Activated T-helper 1 cell treated with Interleukin-2 at 50 U/mL for 16 hours (primary cell): ENCODE data around the gene IL1R2.

Source experiments
- DNase-seq: peaks from one replicate; pipeline ENCODE4 v3.0.0-alpha.2; 2020; ENCODE audit warnings: low read depth

The IL1R2 gene

DNA sequence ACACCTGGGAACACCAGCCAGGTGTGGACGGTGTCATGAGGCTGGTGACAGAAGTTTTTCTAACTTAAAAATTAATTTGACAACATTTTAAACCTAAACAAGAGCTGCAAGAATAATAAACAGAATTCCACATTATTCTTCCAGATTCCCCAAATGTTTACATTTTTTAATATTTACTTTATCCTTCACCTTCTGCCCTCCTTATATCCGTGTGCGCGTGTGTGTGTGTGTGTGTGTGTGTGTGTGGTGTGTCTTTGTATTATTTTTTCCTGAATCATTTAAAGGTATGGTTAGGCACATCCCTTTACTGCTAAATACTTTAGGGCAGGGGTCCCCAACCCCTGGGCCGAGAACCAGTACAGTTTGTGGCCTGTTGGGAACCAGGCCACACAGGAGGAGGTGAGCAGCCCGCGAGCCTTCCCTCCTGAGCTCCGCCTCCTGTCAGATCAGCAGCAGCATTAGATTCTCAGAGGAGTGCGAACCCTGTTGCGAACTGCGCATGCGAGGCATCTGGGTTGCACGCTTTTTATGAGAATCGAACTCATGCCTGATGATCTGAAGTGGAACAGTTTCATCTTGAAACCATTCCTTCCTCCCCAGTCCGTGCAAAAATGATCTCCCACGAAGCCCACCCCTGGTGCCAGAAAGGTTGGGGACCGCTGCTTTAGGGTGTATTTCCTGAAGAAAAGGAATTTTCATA lies 16.4 kb upstream of the IL1R2 start:
- no peak for DNase-seq

DNA sequence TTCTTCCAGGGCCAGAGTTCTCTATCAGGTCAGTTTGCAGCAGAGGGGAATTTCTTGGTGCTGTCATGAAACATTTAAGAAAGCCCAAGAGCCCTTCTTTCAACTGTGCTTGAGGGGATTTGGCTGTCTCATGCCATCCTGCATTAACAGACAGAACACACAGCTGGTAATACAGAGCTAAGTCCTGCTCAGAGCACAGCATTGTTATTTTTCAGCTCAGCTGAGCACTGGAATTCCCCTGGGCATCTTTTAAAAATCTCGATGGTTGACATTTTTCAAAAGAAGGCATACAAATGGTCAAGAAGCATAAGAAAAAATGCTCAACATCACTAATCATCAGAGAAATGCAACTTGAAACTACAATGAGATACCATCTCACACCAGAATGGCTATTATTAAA lies 14.9 kb upstream of the IL1R2 start:
- no peak for DNase-seq

DNA sequence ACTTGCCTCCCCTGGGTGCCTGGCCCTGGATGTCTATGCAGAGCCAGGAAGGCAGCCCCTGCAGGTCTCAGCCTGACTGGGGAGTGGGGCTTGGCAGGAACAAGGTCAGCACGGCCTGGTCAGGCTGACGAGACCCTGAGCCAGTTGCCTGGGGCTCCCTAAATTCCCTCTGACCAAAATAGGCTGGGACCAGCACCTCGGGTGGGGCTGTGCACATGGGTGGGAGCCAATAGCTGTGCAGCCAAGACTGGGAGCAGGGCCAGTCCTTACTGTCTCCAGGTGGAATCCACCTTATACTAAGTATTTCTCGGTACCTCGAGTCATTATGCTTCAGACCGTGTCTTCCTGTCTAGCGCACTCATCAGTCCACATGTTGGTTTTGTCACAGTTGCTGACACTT lies 11.4 kb upstream of the IL1R2 start:
- no peak for DNase-seq

GRCh38 chr2:101981066-101981465 lies 10.7 kb upstream of the IL1R2 start:
- no peak for DNase-seq

DNA sequence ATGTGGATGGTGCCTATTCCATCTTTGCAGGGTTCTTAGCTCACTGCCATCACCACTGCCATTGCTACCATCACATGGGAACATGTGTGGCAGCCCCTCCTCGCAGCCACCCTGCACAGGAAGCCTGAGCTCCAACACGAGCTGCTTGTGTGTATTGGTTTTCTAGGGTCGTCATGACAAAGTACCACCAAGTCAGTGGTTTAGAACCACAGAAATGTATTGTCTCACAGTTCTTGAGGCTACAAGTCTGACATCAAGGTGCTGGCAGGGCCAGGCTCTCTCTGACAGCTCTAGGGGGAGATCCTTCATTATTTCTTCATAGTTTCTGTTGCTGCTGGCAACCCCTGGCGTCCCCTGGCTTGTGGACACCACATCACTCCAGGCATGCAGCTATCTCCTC lies 10.3 kb upstream of the IL1R2 start:
- no peak for DNase-seq

GRCh38 chr2:101982495-101983029 lies 9.2 kb upstream of the IL1R2 start:
- no peak for DNase-seq

DNA sequence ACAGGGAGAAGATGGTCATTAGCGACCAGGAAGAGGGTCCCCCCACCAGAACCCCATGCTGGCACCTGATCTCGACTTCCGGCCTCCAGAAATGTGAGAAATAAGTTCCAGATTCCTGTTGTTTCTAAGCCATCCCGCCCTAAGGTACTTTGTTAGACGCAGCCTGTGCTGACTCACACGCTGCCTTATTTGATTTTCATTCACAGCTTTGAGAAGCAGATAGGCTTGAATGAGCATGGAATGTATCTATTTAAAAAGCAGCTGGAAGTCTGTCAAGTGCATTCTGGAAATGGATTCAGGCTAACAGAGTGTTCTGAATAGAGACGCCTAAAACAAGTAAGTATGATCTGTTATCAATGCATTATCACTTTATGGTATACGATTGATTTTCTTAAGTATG lies 8.3 kb upstream of the IL1R2 start:
- DNase-seq: no peak

- no peak for DNase-seq
Observed at GRCh38 chr2:101983928-101984327, 7.8 kb upstream of the IL1R2 start.

GRCh38 chr2:101984656-101985055 lies 7.1 kb upstream of the IL1R2 start:
- DNase-seq: no peak

DNA sequence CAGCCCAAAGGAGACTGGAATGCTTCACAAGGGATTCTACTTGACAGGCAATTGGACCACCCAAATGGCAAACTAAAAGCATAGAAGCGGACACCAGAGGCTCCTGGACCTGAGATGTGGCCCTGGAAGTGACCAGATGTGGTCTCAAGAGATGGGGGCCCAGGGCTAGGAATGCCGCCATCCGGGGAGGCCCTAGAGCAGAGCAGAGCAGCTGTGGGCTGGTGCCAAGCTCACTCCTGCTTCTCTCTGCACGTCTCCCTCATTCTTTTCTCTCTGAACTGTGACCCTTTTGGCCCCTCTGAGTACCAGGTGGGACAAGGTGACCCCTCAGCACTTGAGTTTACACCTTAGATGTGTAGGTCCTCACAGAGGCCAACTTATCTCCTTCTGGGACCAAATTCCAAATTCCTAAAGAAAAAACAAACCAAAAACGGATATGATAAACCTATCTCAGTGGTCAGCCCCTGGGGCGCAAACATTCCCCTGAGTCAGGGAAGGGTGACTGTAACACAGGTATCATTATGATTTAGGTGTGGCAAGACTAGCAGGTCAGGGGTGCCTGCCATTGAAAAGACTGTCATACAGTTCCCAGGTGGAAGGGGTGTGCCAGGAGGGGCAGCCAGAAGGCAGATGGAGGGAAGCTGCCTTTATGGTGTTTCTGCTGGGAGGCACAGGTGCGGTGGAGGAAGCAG lies 6.5 kb upstream of the IL1R2 start:
- no peak for DNase-seq

DNA sequence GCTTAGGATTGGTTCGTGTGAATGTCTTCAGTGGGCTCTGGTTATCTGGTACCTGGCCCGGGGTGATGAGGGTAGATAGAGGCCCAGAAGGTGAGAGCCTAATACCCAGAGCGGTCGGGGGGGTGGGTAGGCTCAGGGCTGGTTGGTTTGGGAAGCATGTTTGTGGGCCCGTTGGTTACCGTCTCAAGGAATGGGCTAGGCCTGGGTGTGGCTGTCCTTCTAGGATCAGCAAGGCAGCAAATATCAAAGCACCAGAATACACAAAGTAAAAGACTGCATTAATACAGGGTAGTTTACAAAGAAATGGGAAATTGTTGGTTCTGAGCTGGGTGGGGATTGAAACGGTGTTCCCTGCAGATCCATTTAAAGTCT lies 6.0 kb upstream of the IL1R2 start:
- DNase-seq: no peak

DNA sequence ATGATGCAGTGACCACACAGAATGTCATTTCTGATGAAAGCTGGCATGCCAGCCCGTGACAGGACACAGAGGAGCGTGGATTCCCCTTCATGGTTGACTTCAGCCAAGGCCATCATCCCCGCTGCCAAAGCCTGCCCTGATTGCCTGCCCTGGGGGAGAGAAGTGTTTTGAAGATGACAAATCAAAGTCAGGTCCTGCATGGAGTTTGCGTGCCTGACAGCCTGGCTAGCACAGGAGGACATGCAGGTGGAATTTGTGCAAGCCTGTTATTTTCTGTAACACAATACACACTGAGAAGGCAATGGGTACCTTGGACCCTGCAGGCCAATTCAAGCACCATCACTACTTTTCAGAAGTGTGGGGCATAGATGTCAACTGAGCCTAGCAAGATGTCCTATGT lies 5.4 kb upstream of the IL1R2 start:
- no peak for DNase-seq

DNA sequence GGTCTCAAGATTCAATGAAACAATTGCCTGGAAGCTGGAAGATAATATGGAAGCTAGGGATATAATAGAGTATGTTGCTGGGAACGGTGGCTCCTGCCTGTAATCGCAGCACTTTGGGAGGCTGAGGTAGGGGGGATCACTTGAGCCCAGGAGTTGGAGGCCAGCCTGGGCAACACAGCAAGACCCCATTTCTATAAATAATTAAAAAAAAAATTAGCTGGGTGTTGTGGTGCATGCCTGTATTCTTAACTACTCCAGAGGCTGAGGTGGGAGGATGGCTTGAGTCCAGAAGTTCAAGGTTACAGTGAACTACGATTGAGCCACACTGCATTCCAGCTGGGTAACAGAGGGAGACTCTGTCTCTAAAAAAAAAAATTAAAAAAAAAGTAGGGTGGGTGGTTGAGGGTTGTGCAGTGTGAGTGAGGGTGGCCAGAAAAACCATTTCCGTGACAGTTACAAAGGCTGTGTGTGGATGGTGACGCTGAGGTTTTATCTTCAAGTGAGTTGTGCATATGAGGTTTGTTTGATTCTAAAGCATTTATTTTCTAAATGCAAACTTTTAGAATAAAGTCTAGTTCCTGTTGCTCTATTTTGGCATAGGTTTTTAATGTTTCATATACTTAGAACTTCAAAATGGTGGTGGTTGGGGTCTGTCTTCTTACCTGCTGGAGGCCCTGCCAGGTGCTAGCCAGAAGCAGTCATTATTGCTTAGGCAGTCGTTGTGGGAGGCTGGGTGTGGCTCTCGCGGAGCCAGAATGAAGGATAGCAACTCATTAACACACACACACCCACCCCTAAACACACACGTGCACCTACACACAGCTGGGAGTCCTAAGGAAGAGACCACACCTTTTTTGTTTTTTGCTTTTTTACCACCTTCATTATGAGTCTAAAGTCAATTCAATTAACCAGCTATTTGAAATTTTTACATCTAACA lies 4.7 kb upstream of the IL1R2 start:
- no peak for DNase-seq

- no peak for DNase-seq
Observed at GRCh38 chr2:101987832-101988231, 3.9 kb upstream of the IL1R2 start.

DNA sequence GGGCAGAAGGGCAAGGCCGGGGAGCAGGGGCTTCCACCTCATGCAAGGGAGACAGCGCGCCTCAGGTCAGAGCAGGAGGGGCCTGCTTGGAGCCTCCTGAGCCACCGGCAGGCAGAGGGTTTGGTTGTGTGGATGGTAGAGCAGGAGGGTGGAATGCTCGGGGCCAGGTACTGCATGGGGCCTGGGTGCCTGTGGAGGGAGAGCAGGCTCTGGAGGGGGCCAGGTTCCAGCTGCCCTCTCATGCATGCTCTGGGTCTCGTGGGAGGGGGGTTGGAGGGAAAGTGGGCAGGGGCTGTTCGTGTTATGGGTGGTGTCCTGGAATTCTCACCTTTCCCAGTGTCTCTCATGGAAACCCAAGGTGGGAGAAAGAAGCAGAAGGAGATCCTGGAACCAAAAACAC lies 3.2 kb upstream of the IL1R2 start:
- DNase-seq: no peak

GRCh38 chr2:101989740-101990460 lies 1.9 kb upstream of the IL1R2 start:
- DNase-seq: no peak

DNA sequence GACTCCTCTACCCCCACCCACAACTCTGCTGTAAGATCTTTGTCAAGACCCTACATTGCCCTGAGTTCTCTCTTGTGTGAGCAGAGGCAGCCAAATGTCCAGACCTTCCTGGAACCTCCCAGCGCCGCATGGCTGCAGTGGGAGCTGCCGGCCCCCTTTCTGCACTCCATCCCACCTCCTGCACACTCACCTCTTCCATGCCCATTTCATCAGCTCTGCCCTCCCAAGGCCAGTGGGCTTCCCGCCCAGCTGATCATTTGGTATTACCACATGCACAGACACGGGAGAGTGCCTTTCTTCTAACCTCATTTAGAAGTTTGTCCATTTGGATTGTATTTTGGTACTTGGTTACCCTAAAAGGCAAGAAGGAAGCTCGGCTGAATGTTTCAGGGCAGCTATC lies 2.0 kb downstream of the IL1R2 start:
- DNase-seq: no peak

DNA sequence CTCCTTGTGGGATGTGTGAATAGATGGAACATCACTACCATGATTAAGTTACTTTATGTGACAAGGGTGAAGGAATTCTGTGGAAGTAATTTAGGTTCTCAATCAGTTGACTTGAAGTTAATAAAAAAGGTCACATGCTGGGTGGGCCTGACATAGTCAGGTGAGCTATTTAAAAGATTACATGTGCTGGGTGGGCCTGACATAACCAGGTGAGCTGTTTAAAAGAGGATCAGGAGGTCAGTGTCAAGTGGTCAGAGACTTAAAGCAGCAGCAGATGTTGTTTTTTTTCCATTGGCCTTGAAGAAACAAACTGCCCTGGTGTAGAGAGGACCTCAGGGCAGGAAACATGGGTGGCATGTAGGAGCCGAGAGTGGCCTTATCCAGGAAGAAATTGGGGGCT lies 3.3 kb downstream of the IL1R2 start:
- DNase-seq: no peak

DNA sequence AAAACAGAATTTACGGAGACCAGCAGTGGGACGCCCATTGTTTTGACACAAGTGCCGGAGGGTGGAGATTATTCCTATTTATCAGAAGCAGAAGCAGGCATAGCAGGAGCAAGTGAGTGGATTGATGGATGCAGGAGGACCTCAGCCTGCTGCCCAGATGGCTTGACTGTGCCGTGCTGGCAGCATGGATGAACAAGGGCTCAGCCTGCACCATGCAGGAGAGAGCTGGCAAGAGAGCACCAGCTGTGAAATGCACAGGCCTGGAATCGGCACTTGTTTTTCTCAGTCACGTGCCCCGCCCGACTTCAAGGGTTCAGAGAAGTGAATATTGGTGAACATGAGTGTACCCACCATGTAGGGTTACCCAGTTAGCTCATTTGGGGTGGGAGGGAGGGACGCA lies 4.0 kb downstream of the IL1R2 start:
- no peak for DNase-seq

DNA sequence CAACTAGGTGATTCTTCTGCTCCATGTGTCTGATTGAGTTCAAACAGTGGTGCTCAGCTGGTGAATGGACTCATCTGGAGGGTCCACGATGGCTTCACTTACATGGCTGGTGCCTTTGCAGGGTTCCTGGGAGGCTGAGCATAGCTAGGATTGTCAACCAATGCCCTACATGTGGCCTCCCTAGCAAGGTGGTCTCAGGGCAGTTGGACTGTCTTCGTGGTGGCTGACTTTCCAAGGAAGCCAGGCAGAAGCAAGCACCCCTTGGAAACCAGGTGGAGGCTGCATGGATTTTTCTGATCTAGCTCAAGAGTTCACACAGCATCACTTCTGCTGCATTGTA lies 6.8 kb downstream of the IL1R2 start:
- no peak for DNase-seq

GRCh38 chr2:101998896-101999789 lies 7.4 kb downstream of the IL1R2 start:
- DNase-seq: no peak
